GM21825 (cell line): Measurements from ENCODE around the gene C9orf50.
A peak's percentile ranks its signal among the peaks of the same experiment; 100 is the strongest.
"Not testable (repeated sequence)": the region's sequence is repeated elsewhere in the genome, so short reads cannot be mapped to it uniquely, and the experiment has no call there.

Source experiments
- ATAC-seq: cut with Tn5 transposase; IDR thresholded peaks from one replicate; pipeline ENCODE4 v1.9.1; 2021; ENCODE audit warnings: mild to moderate bottlenecking, moderate library complexity; ENCODE audit not compliant: unreplicated experiment

C9orf50 gene

DNA sequence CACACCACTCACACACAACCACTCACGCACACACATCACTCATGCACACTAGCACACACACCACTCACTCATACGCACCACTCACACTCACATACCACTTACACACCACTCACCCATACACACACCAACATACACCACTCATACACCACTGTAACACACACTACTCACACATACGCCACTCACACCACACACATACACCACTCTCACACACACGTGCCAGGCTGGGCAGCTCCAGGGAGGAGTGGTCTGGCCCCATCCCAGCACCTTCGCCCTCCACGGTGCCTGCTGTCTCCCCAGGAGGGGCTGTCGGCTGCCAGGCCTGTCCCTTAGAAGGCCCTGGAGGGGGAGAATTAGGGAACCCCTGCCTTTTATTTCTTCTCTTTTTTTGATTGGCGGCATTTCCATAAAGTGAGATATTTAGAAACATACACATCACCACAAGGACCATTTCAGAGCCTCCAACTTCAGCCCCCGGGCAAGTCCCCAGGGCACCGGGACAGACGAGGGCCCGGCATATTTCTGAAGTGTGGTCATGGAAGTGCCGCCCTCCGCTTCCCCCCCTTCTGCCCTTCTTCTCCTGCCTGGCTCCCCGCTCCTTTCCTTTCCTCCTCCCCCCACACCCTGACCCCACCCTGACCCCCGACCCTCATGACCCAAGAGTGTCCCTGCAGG, 27.3 kb upstream of the C9orf50 start:
- no peak for ATAC-seq

DNA sequence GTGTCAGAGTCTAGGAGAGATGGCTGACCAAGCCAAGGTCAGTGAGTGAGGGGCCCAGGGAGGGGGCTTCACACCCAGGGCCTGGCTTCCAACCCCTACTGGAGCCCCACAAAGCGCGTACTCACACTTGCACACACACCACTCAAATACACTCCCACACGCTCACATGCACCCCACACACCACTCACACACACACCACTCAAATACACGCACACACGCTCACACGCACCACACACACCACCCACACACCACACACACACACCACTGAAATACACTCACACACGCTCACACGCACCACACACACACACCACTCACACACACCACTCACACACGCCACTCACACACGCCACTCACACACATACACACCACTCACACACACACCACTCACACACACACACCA, 26.7 kb upstream of the C9orf50 start:
- ATAC-seq = no peak

DNA sequence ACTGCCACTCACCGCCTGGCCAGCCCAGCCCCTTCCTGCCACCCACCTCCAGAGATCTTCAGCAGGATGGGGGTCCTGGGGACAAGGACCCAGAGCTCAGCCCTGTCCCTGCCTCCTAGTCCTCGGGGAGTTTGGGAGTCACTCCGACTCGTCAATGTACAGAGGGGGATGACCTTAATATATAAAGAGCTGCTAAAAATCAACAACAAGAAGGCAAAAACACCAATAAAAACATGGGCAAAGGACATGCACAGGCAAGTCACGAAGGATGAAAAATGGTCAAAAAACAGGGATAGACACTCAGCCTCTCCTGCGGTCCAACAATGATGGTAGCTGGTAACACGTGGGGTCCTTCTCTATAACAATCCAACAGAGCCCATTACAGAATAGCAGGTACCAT, 25.8 kb upstream of the C9orf50 start:
- ATAC-seq = no peak

DNA sequence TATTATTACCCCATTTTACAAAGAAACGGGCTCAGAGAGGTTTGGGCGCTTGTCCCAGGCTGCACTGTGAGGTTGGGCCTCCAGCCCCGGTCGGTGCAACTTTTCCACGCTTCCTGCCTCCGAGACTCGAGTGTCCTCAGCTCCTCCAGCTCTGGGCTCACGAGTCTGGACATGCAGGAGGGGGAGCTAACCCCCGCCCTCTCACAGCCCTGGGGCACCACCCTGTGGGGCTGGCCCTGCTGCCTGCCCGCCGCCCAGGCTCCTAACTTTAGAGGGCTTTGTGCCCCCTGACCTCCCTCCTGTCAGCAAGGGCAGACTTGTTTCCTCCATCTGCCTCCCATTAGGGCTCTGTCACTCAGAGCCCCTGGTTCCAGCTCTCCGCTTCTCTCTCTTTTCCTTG, 25.4 kb upstream of the C9orf50 start:
- no peak for ATAC-seq

- no peak for ATAC-seq
Measured at GRCh38 chr9:129644902-129645301, 24.0 kb upstream of the C9orf50 start.

DNA sequence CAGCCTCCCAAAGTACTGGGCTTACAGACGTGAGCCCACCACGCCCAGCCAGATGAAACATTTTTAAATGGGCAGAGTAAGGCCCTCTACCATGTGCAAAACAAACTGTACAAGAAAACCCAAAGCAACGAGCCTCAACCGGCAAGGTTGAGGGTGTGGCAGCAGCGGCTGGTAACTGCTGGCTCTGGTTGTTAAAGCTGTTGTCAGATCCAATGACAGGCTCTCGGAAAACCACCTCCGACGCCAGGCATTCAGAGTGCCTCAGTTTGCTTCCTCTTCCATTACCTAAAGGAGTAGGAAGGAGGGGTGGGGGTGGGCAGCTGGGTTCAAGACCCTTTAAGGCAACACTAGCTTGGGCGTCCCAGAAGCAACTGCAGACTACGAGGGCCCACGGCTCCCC, 23.5 kb upstream of the C9orf50 start:
- no peak for ATAC-seq

GRCh38 chr9:129643706-129644105, 22.8 kb upstream of the C9orf50 start:
- ATAC-seq = no peak

GRCh38 chr9:129641750-129642585, 21.1 kb upstream of the C9orf50 start, which contains the start of gene ASB6:
TSS of gene ASB6 (minus strand) at chr9:129642151. CDS start at chr9:129641999, 152 bp downstream.
- ATAC-seq = peak; percentile 86

- no peak for ATAC-seq
Measured at GRCh38 chr9:129640871-129641749, 20.2 kb upstream of the C9orf50 start.

- no peak for ATAC-seq
Measured at GRCh38 chr9:129640086-129640870, 19.4 kb upstream of the C9orf50 start.

- no peak for ATAC-seq
Measured at GRCh38 chr9:129639756-129640085, 18.8 kb upstream of the C9orf50 start.

- no peak for ATAC-seq
Measured at GRCh38 chr9:129639034-129639630, 18.2 kb upstream of the C9orf50 start.

DNA sequence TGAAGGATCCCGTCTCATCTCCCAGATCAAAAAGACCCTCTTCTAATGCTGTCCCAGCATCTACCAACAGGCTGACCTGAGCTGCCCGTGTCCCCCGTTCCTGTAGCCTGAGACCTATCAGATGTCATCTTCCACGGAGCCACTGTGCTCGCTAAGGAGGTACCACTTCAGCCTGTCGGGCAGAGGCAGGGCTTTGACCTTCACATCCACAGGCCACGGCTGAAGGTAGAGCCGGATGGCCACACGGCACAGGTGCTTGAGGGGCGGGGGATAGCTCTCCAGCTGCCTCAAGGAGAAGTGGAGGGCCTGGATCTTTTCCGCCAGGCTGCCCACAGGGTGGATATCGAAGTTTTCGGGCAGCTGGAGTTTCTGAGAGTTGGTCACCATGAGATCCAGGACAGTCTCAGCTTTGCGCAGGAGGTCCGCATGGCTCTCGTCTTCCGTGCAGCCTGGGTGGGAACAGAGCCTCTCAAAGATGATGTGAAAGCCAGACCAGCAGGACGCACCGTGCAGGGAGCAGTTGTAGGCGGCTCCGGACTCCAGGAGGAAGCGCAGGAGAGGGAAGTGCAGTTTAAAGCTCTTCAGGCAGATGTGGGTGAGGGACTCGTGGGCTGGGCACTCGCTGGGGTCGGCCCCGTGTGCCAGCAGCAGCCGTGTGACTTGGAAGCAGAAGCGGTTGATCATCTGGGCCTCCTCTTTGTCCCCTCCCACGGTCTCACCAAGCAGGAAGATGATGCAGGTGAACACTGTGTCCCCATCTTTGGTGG, 17.0 kb upstream of the C9orf50 start:
- no peak for ATAC-seq

DNA sequence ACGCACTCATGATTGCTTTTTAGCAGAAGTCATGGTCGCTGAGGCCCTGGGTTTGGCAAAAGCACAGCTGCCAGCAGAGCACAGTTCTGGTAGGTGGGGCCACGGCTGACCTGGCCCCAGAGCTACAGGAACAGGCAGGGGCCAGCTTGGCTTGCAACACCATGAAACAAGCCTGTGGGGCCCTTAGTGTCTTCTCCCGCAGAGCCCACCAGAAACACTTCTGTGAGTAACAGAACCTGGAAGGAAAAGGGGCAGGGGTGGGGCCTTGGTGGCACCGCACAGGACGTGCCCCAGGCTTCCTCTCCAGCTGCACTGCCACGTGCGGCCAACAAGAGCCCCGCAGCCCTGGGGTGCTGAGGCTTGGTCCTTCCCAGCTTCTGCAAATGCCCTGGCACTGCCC, 16.2 kb upstream of the C9orf50 start:
- no peak for ATAC-seq

GRCh38 chr9:129636343-129636742, 15.4 kb upstream of the C9orf50 start:
- not testable (repeated sequence) for ATAC-seq

- ATAC-seq = no peak
Measured at GRCh38 chr9:129635099-129636065, 14.5 kb upstream of the C9orf50 start.

GRCh38 chr9:129633848-129634247, 12.9 kb upstream of the C9orf50 start:
- no peak for ATAC-seq

GRCh38 chr9:129633207-129633606, 12.3 kb upstream of the C9orf50 start:
- ATAC-seq = no peak
